KMS-11 (cell line): ENCODE measurements around the gene ITGA5.

Source experiments
- H2AFZ ChIP-seq: fragments of 200-600 bp; sonication (generic); 2 replicates; pipeline ENCODE4 v1.6.1; 2016; ENCODE audit warnings: antibody characterized with exemption, mixed run types, low read depth
- H3K27ac ChIP-seq: fragments of 200-600 bp; sonication (generic); 2 replicates; pipeline ENCODE4 v1.6.1; 2016; ENCODE audit warnings: mild to moderate bottlenecking, mixed run types
- H3K27me3 ChIP-seq: fragments of 200-600 bp; sonication (generic); 2 replicates; pipeline ENCODE4 v1.6.1; 2017; ENCODE audit warnings: mild to moderate bottlenecking, low read depth, mixed run types, moderate library complexity; ENCODE audit not compliant: insufficient read depth
- H3K36me3 ChIP-seq: fragments of 200-600 bp; sonication (generic); 2 replicates; pipeline ENCODE4 v1.6.1; 2017; ENCODE audit warnings: mild to moderate bottlenecking, mixed run types; ENCODE audit not compliant: insufficient read depth
- H3K4me1 ChIP-seq: fragments of 200-600 bp; sonication (generic); 2 replicates; pipeline ENCODE4 v1.6.1; 2016; ENCODE audit warnings: mild to moderate bottlenecking, low read depth, mixed run types; ENCODE audit not compliant: poor library complexity, severe bottlenecking
- H3K4me2 ChIP-seq: fragments of 200-600 bp; sonication (generic); 2 replicates; pipeline ENCODE4 v1.7.0; 2016; ENCODE audit warnings: mild to moderate bottlenecking, mixed run types
- H3K4me3 ChIP-seq: fragments of 200-600 bp; sonication (generic); IDR thresholded peaks from 2 replicates; pipeline ENCODE4 v1.6.1; 2017; ENCODE audit warnings: low read depth, low read length, mixed read lengths; ENCODE audit not compliant: insufficient read depth
- H3K79me2 ChIP-seq: fragments of 200-600 bp; sonication (generic); 2 replicates; pipeline ENCODE4 v1.6.1; 2016; ENCODE audit warnings: low read depth, mixed run types; ENCODE audit not compliant: insufficient read depth
- H3K9ac ChIP-seq: fragments of 200-600 bp; sonication (generic); 2 replicates; pipeline ENCODE4 v1.6.1; 2016; ENCODE audit warnings: mild to moderate bottlenecking, mixed run types
- H4K20me1 ChIP-seq: fragments of 200-600 bp; sonication (generic); 2 replicates; pipeline ENCODE4 v1.6.1; 2016; ENCODE audit warnings: mild to moderate bottlenecking, mixed run types; ENCODE audit not compliant: insufficient read depth
- CTCF ChIP-seq: fragments of 200-600 bp; sonication (generic); conservative IDR thresholded peaks from 2 replicates; pipeline ENCODE4 v1.6.1; 2017; ENCODE audit warnings: low read depth, mild to moderate bottlenecking, antibody characterized with exemption, low read length, moderate library complexity, mixed read lengths

Gene ITGA5

DNA sequence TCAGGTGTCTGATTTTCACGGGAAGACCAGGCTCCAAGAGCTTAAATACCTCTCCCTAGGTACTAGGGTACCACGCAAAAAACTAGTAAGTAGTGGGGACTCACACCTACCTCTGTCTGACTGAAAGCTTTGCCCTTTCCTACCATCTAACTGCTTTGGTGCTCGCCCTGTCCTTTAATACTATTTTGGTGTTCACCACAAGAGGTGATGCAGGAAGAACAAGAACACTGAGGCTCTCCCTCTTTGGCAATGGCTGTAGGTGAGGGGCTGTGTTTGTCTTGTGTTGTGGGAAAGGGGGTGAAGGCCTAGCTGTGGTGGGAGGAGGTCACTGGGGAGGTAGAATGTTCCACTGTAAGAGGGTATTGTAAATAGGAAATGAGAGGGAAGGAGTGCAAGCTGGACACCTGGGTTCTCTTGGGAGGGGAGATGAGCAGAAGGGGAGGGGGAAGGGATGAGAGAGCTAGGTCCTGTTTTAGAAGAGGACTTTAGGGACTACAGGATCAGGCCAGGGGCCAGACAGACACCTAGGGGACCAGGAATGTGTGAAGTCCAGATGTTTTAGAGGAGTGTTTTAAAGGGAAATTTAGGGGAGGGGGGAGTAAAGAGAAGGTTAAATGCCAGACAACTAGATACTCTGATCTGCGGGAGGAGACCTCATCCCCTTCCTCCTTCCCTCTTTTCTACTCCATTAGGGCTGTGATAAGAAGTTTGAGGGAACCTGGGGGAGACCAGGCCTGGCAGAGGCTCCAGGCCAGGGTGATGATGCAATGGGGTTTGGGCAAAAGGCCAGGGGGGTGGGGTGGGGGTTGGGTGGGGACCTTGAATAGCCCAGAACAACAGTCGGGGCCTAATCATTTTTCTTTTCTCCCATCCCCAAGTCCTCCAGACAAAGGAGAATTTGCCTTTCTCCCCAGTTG is 2.1 kb downstream of the ITGA5 start:
- Histone ChIP-seq H3K27me3 (peaks cover 20% of the 10 kb centered on the region; the same call in 1 of the 2 replicates), H3K4me2 (no peak overlapping the region), H3K9ac (no peak overlapping the region), H3K4me3 (no peak overlapping the region), H4K20me1 (no peaks in the 10 kb centered on the region), H3K4me1 (no peaks in the 10 kb centered on the region), H2AFZ (no peak overlapping the region), H3K27ac (no peak overlapping the region), H3K79me2 (no peaks in the 10 kb centered on the region), H3K36me3 (no peaks in the 10 kb centered on the region)
- TF ChIP-seq CTCF = no peak

- Histone ChIP-seq H3K79me2 (no peaks in the 10 kb centered on the region), H3K27me3 (peaks cover 20% of the 10 kb centered on the region; the same call in 1 of the 2 replicates), H3K4me2 (no peak overlapping the region), H3K27ac (no peak overlapping the region), H4K20me1 (no peaks in the 10 kb centered on the region), H3K36me3 (no peaks in the 10 kb centered on the region), H3K4me3 (no peak overlapping the region), H3K9ac (no peak overlapping the region), H3K4me1 (no peaks in the 10 kb centered on the region), H2AFZ (no peak overlapping the region)
- TF ChIP-seq CTCF = no peak
Observed at GRCh38 chr12:54415221-54415929, 3.7 kb downstream of the ITGA5 start.

- H4K20me1 ChIP-seq = no peaks in the 10 kb centered on the region
- no peak for TF ChIP-seq CTCF
- no peak overlapping the region for H2AFZ ChIP-seq
- no peak overlapping the region for H3K4me2 ChIP-seq
- no peak overlapping the region for H3K9ac ChIP-seq
- H3K4me1 ChIP-seq = no peaks in the 10 kb centered on the region
- no peak overlapping the region for H3K4me3 ChIP-seq
- H3K27ac ChIP-seq = no peak overlapping the region
- no peaks in the 10 kb centered on the region for H3K36me3 ChIP-seq
- H3K79me2 ChIP-seq = no peaks in the 10 kb centered on the region
- peaks cover 11% of the 10 kb centered on the region; the same call in 1 of the 2 replicates for H3K27me3 ChIP-seq
Observed at GRCh38 chr12:54413284-54414190, 5.5 kb downstream of the ITGA5 start.

DNA sequence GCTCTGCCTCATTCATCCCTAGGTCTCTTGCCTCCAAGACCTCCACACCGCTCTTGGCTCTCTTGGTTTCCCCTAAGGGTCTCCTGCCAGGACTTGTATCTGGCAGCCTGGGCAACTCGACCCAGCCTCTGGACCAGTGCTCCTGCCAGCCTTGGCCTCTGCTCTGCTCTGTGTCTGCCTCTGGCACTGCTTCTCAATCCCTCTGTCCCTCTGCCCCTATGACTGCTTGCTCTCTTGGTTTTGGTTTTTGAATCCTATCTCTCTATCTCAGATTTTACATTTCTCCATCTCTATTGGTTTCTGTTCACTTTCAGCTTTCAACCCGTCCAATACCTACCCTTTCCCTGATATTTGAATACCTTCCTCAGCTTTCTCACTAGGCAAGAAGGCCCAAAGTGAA is 6.3 kb downstream of the ITGA5 start:
- no peak overlapping the region for H3K4me2 ChIP-seq
- peaks cover 7% of the 10 kb centered on the region; the same call in 1 of the 2 replicates for H3K27me3 ChIP-seq
- no peaks in the 10 kb centered on the region for H4K20me1 ChIP-seq
- H3K36me3 ChIP-seq = no peaks in the 10 kb centered on the region
- TF ChIP-seq CTCF = no peak
- H3K4me1 ChIP-seq = no peaks in the 10 kb centered on the region
- H3K4me3 ChIP-seq = no peak overlapping the region
- H2AFZ ChIP-seq = no peak overlapping the region
- H3K27ac ChIP-seq = no peak overlapping the region
- H3K9ac ChIP-seq = no peak overlapping the region
- no peaks in the 10 kb centered on the region for H3K79me2 ChIP-seq
